GM19240 (cell line): ENCODE data around the gene GRK4.
"Not testable (repeated sequence)": the region's sequence is repeated elsewhere in the genome, so short reads cannot be mapped to it uniquely, and the experiment has no call there.

Source experiments
- DNase-seq: peaks from one replicate; pipeline ENCODE4 v3.0.0; 2011; ENCODE audit warnings: low spot score; ENCODE audit not compliant: insufficient read length

The GRK4 gene

GRCh38 chr4:2958446-2958845 lies 4.9 kb upstream of the GRK4 start:
- DNase-seq, result no peak

GRCh38 chr4:2960450-2960849 lies 2.9 kb upstream of the GRK4 start:
- DNase-seq, result not testable (repeated sequence)

DNA sequence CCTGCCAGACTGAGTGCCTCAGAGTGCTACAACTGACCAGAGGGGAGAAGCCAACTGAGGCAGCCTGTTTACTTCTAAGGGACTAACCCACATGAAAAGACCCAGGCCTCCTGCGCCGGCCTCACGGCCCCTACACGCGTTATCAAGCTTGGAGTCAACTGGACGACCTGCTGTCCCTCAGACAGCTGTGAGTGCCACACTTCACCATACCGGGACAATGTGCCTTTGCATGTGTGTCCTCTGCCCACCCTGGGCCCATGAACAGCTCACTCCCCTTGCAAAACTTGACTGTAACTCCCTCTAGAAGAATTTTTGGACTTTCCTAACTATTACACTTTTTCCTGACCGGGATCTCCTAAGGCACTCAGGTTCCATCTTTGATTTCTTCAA lies 2.0 kb upstream of the GRK4 start:
- no peak for DNase-seq

- no peak for DNase-seq
Measured at GRCh38 chr4:2961811-2962441, 1.4 kb upstream of the GRK4 start.

GRCh38 chr4:2962614-2963174 lies 677 bp upstream of the GRK4 start:
- no peak for DNase-seq

- no peak for DNase-seq
Measured at GRCh38 chr4:2963966-2964471, 648 bp downstream of the GRK4 start.

DNA sequence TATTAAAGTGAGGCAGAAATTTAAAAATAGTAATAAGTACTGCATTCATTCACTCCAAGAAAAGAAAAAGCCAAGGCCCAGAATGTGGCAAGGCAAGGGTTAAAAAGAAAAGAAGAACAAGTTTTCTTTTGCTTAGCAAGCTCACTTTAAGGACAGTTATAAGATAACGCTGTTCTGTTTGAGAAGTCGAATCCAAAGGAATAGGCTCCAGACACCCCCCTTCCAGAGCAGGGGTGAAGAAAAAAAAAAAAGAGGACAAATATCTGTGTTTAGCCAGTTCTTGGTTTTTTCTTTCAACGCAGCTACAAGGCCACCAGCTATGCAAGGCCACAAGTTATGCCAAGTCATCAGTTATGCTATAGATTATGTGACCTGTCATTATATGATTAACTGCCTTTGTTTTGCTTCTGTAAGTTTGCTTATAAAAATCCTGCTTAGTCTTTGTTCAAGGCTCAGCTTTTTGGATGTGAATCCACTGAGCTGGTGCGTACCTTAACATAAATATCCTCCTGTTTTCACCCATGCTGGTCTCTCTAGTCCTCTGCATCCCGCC lies 1.4 kb downstream of the GRK4 start:
- no peak for DNase-seq

DNA sequence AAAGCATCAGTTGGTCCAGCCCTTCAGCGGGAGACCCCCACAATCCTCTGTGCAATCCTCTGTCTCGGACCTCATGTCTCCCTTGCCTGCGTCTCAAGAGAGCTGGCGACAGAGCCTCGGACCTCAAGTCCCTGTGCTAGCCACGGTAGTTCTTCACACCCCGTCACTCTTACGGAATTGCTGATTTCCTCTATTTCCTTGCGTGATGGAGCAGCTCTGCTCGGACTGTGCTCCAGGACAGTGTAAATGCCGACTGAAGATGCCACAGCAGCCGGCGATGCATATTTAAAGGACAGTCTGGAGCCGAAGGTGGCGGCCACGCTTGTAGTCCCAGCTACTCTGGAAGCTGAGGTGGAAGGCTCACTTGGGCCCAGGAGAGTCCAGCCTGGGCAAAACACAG lies 1.9 kb downstream of the GRK4 start:
- no peak for DNase-seq

DNA sequence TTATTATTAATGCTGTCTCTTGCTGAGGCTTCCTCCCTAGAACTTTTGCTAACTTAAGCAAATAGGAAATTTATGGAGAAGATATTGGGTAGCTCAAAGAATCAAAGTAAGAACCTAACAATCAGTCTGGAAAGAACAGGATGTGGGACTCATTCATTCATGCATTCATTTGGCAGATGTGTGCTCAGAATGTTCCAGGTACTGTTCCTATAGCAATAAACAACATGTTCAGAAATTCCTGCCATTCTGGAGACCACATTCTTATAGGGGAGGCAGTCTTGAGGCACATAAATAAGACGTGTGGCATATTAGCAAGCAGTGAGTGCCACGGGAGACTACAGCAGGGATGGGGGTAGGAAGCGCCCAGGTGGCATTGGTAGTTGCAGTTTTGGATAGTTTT lies 5.0 kb downstream of the GRK4 start:
- DNase-seq, result no peak

DNA sequence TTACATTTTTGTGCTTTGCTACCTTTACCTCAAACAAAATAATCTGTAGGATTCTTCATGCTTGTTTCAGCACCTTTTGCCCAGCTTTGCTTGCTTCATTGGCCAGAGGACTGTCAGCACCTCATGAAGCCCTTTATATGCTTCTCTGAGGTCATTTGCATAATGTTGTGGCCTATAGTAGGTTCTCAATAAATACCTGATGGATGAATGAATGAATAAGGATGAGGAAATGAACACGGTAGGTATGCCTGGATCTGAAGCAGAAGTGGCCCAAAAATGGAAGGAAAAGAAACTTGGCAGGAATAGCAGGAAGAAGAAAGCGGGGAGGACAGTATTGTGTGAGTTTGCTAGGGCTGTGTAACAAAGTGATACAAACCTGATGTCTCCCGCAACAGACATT lies 7.9 kb downstream of the GRK4 start:
- no peak for DNase-seq

DNA sequence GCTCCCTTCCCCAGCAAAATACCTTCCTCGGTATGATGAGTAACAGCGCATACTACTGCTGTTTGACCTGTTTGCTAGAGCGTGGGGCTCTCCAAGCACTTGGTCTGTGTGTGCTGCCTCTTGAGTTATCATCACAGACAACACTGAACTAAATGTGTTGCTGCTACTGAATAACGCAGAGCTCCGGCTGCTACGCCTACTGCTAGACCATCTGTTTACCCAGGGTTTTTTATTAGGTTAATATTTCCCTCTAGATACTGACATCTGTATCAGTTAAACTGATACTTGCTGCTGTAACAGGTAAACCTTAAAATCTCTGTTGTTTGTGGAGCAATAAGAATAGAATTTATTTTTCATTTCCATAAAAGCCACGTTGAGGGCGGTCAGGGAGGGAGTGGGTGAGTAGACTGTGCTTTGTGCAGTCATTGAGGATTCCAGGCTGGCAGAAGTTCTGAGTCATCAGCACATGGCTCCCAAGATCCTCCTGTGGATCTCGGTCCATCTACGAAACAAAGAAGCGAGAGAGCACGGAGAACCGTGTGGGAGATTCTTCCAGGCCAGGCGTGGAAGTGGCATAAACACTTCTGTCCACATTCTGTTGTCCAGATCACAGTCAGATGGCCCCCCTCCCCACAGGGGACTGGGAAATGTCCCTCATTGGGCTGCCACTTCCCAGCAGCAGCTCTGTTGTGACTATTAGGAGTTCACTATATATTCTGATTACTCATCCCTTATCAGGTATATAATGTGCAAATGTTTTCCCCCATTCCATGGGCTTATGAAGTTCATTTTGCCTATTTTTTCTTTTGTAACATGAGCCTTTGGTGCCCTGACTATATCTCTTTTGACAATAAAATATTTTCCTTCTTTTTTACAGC lies 14.1 kb downstream of the GRK4 start:
- no peak for DNase-seq

GRCh38 chr4:2981256-2981819 lies 18.0 kb downstream of the GRK4 start:
- DNase-seq, result no peak

- no peak for DNase-seq
Measured at GRCh38 chr4:2982012-2982411, 18.6 kb downstream of the GRK4 start.

GRCh38 chr4:2983715-2984114 lies 20.3 kb downstream of the GRK4 start:
- DNase-seq, result not testable (repeated sequence)

DNA sequence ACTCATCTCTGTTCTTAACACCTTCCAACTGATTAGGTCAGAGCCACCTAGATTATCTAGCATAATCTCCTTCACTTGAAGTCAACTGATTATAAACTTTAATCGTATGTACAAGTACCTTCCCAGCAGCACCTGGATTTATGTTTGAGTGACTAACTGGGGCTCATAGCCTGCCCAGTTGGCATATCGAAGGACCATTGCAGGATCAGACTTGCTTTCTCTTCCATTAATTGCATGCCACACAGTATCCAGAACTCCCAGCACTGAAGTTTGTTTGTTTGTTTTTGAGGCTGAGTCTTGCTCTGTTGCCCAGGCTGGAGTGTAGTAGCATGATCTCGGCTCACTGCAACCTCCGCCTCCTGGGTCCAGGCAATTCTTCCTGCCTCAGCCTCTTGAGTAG lies 27.9 kb downstream of the GRK4 start:
- no peak for DNase-seq

DNA sequence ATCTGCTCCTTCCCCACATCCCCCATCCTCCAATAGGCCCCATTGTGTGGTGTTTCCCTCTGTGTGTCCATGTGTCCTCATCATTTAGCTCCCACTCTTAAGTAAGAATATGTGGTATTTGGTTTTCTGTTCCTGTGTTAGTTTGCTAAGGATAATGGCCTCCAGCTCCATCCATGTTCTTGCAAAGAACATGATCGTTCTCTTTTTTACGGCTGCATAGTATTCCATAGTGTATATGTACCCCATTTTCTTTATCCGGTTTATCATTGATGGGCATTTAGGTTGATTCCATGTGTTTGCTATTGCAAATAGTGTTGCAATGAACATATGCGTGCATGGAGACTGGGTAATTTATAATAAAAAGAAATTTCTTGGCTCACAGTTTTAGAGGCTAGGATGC lies 31.5 kb downstream of the GRK4 start:
- no peak for DNase-seq

DNA sequence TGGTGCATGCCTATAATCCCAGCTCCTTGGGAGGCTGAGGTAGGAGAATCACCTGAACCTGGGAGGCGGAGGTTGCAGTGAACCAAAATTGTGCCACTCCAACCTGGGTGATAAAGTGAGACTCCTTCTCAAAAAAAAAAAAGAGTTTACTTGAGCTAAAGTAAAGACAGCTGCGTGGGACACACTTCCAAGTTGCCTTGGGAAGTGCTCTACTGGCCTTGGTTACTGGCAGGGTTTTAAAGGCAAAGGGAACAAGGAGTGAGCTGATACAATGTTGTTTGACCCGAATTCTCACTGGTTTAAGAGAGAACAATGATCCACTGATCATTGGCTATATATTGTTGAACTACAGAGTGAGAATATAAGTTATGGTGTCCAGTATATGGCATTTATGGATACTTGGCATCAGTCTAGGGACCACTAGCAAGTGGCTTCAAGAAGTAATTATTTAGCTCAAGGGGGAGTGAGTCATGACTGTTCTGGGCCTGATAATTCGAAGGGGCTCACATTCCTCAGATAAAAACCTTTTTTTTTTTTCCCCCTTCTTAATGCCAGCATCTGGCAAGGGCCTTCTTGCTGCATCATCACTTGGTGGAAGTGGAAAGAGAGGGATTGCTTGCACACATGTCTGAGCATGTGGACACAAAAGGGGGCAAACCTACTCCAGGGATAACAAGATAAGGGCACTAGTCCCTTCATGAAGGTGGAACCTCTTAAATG lies 32.3 kb downstream of the GRK4 start:
- DNase-seq, result no peak

- no peak for DNase-seq
Measured at GRCh38 chr4:2996415-2996814, 33.0 kb downstream of the GRK4 start.

GRCh38 chr4:3007724-3008123 lies 44.4 kb downstream of the GRK4 start:
- no peak for DNase-seq

- no peak for DNase-seq
Measured at GRCh38 chr4:3009422-3009821, 46.1 kb downstream of the GRK4 start.

GRCh38 chr4:3010577-3010976 lies 47.2 kb downstream of the GRK4 start:
- no peak for DNase-seq
